HG03457 (cell line): ENCODE measurements around the gene CCPG1.

Experiments used
- ATAC-seq: cut with Tn5 transposase; IDR thresholded peaks from one replicate; pipeline ENCODE4 v1.9.1; 2021; ENCODE audit warnings: moderate number of reproducible peaks; ENCODE audit not compliant: unreplicated experiment

Gene CCPG1

GRCh38 chr15:55383687-55384086 lies 24.5 kb downstream of the CCPG1 start:
- no peak for ATAC-seq

DNA sequence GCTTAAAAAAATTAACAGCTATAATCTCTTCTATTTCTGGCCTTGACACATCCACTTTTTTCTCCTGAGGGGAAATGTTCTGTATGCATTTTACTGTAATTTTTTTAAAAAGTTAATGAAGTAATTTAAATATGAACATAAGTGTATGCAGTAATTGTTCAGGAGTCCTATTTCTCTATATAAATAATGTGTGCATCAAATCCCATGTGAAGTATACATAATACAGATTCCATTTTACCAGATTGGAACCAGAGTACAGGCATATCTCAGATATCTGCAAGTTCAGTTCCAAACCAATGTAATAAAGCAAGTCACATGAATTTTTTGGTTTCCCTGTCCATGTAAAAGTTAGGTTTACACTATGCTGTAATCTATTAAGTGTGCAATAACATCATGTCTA lies 26.6 kb downstream of the CCPG1 start:
- no peak for ATAC-seq

DNA sequence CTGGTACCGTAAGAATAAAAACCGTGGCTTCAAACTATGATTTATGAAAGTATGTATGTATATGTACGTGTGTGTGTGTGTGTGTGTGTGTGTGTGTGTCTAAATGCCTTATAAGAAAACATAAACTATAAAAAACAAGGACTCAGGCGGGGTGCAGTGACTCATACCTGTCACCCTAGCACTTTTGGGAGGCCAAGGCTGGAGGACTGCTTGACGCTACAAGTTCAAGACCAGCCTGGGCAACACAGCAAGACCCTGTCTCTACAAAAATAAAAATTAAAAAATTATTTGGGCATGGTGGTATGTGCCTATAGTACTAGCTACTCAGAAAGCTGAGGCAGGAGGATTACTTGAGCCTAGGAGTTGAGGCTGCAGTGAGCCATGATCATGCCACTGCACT lies 29.1 kb downstream of the CCPG1 start:
- ATAC-seq, result no peak

- ATAC-seq, result no peak
Measured at GRCh38 chr15:55372701-55373440, 35.3 kb downstream of the CCPG1 start.

- ATAC-seq, result no peak
Measured at GRCh38 chr15:55366981-55367380, 41.2 kb downstream of the CCPG1 start.

DNA sequence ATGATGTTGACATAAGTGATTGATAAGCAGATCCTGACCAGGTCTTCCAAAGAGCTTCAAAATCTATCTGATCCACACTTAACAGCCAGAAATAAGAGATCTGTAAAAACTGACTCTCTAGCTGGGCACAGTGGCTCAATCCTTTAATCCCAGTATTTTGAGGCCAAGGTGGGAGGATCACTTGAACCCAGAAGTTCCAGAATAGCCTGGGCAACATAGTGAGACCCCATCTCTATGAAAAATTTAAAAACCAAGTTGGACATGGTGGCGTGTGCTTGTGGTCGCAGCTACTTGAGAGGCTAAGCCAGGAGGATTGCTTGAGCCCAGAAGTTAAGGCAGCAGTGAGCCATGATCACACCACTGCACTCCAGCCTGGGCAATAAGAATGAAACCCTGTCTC lies 45.5 kb downstream of the CCPG1 start:
- ATAC-seq, result no peak

GRCh38 chr15:55361048-55361447 lies 47.1 kb downstream of the CCPG1 start:
- ATAC-seq, result no peak

- no peak for ATAC-seq
Measured at GRCh38 chr15:55360256-55360655, 47.9 kb downstream of the CCPG1 start.

GRCh38 chr15:55358471-55358870 lies 49.7 kb downstream of the CCPG1 start:
- ATAC-seq, result no peak

GRCh38 chr15:55357774-55358173 lies 50.4 kb downstream of the CCPG1 start:
- no peak for ATAC-seq

- ATAC-seq, result no peak
Measured at GRCh38 chr15:55356985-55357585, 51.1 kb downstream of the CCPG1 start.

DNA sequence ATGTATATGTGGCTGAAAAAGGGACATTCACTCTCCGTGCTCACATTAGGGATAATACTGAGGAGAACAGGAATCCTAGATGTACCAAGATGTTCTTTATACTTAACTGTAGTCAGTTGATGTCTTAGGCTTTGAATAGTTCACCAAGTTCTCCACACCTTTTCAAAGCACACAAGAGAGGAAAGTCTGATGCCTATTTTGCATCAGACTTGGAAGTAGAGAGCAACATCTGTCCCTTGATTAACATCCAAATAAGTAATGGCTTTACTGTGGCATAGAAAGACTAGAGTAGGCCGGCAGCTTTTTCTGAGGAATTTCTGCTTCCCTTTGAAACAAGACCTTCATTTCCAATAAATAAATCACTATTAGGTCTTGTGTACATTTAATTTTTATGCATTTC lies 55.1 kb downstream of the CCPG1 start:
- ATAC-seq, result no peak

DNA sequence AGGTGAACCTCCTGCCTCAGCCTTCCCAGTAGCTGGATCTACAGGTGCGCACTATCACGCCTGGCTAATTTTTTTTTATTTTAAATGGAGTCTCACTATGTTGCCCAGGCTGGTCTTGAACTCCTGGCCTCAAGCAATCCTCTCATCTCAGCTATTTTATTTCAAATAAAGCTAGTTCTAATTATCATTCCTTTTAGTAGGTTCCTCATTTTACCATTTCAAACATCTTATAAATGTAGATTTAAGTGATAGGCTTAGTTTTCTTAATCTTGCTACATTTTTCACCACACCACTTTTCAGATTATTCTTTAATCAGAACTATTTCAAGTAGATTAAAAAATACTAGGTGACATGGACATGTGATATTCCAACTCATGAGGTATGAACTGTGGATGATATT lies 58.9 kb downstream of the CCPG1 start:
- no peak for ATAC-seq

- no peak for ATAC-seq
Measured at GRCh38 chr15:55348281-55348778, 59.8 kb downstream of the CCPG1 start.

GRCh38 chr15:55344206-55344605 lies 64.0 kb downstream of the CCPG1 start:
- ATAC-seq, result no peak

DNA sequence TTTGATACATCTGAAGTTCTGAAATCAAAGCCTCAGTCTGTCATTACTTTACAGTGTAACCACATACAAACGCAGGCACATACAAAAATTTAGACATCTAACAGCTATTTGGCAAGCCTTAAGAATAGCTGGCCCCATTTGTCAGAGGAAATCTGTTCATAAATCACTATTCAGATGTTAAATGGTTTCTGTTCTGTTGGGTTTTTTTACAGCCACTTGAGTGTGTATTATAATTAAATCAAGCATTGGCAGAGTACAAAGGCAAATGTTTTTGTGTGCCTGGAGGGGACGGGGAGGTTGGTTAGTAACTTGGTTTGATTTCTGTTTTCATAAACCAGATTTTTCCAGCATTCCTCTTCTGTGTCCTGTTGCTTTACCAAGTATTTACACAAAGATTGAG lies 65.0 kb downstream of the CCPG1 start:
- no peak for ATAC-seq

- no peak for ATAC-seq
Measured at GRCh38 chr15:55337160-55337559, 71.0 kb downstream of the CCPG1 start.

DNA sequence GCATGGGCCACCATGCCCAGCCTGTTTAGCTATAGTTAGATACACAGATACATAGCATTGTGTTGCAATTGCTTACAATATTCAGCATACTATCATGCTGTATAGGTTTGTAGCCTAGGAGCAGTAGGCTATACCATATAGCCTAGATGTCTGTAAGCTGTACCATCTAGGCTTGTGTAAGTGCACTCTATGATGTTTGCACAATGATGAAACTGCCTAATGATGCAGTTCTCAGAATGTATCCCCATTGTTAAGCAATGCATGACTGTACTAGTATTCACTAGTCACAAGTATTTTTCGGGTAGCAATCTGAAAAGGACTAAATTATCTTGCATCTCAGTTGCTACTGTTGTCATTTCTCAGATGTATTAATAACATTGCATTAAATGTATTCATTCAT lies 73.2 kb downstream of the CCPG1 start:
- no peak for ATAC-seq

DNA sequence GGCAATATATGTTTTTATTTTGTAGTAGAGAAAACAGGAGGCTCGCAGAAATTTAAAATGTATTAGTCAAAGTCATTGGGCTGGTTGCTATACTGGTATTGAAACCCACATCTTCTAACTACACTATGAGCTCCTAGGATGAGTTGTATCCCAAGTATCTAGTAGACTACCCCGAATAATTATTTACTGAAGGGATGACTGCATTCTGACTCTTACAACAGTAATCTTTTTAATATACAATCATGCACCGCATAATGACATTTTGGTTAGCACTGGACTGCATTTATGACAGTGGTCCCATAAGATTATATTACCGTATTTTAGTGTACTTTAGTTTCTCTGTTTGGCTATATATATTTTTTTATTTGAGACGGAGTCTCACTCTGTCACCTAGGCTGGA lies 73.8 kb downstream of the CCPG1 start:
- ATAC-seq, result no peak

GRCh38 chr15:55327387-55327786 lies 80.8 kb downstream of the CCPG1 start:
- no peak for ATAC-seq

DNA sequence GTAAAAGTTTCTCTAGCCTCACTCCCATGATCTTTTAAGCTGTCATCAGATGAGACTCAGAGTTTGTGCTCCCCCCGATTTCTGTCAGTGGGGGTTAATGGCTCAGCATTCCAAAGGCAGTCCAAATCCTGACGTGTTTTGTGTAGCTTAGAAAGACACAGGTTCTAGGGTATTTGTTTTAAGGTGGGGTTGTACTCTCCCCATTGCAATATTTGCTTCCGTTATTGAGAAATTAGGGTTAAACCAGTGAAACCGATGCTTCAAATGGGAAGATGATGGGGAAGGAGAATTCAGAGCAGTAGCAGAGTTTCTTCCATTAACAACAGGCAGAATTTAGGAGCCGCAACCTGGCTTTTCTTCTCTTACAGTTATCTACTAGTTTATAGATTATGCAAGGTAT lies 85.7 kb downstream of the CCPG1 start:
- ATAC-seq, result no peak

DNA sequence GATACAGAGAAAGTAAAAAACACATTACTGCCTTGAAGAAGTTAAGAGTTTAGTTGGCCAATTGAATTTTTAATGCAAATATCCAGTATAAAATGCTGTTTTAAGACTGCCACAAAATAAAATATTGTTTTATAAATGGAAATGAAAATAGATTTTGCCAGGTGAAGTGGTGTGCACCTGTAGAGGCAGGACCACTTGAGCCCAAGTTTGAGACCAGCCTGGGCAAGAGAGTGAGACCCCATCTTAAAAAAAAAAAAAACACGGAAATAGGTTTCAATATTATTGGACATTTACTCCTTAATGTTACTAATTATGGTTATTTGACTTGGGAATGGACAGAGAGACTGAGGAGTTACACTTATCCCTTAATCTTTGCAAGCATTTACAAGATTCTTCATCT lies 87.2 kb downstream of the CCPG1 start:
- no peak for ATAC-seq

DNA sequence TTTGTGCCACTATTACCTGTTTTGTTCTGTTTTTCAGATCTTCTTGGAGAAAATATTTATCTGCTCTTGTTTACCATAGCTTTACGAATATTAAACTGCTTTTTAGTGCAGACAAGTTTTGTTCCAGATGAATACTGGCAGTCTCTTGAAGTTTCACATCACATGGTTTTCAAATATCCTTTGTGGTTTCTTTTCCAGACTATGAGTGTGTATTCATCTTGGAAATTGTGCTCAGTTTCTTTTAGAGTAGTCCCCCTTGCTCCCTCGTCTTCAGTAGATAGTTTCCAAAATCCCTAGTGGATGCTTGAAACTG lies 88.0 kb downstream of the CCPG1 start:
- no peak for ATAC-seq
